ENCODE measurements around the gene PPARGC1A. TPM values are rescaled to one million over a fixed set of nuclear protein-coding genes. Genes with fewer than 3 reads are reported as not detected.

Gene PPARGC1A
- total and polyA plus RNA-seq, 2 donors (not counting 3 experiments of a cell fraction or from before 2014, with no cell fraction given) = not detected

- DNase-seq (ENCODE audit: low read depth, low spot score) (no peak), FAIRE-seq (no peak)
- Histone ChIP-seq H2AFZ (ENCODE audit: low read depth, low read length) (no peak overlapping the region), H3K36me3 (ENCODE audit: control insufficient read depth in 2 of 2, extremely low read depth in 1 of 2, insufficient read depth in 2 of 2, low read length in 2 of 2) (no peaks in the 10 kb centered on the region), H3K4me3 (replicated peaks in 1 of 3; ENCODE audit: insufficient read depth in 1 of 3, low read depth in 1 of 3, low read length in 3 of 3) (no peak overlapping the region), H3K27me3 (ENCODE audit: control insufficient read depth in 2 of 2, insufficient read depth in 2 of 2, low read length in 2 of 2) (no peaks in the 10 kb centered on the region), H3K9me3 (replicated peaks; ENCODE audit: control insufficient read depth, insufficient read depth, low read length) (no peaks in the 10 kb centered on the region), H3K79me2 (ENCODE audit: control insufficient read depth, insufficient read depth, low read length) (no peaks in the 10 kb centered on the region), H4K20me1 (replicated peaks; ENCODE audit: control insufficient read depth, extremely low read depth, insufficient read depth, low read length) (no peaks in the 10 kb centered on the region), H3K27ac (ENCODE audit: insufficient read depth, low read depth, low read length) (no peak overlapping the region), H3K4me2 (ENCODE audit: insufficient read depth, low read length) (no peak overlapping the region), H3K9me1 (replicated peaks; ENCODE audit: control insufficient read depth, extremely low read depth, insufficient read depth, low read length) (no peaks in the 10 kb centered on the region), H3K4me1 (ENCODE audit: control insufficient read depth, extremely low read depth, insufficient read depth, low read length) (no peaks in the 10 kb centered on the region), H3K9ac (replicated peaks; ENCODE audit: extremely low read depth, insufficient read depth, low read length) (no peak overlapping the region)
- no TSS peak for BruUV-seq (replicated peaks)
- ChIA-PET CTCF (no interaction called here), POLR2A (no interaction called here)
- intact Hi-C loops (cut with micrococcal nuclease) (no loop called here), dilution Hi-C loops (cut with MboI; ENCODE audit: extremely low pct_ligation_motif_present, low sequenced_read_pairs) (no loop called here)
- TF ChIP-seq GATA2 (IDR thresholded peaks at IDR 0.05; ENCODE audit: insufficient read depth, insufficient read length, low read depth, low read length) = no peak
- no peak for TF ChIP-seq CTCF (IDR thresholded peaks at IDR 0.05; ENCODE audit: extremely low read depth in 1 of 2, insufficient read depth in 1 of 2, low read depth in 1 of 2, low read length in 2 of 2)
- no peak for TF ChIP-seq POLR2AphosphoS5 (IDR thresholded peaks at IDR 0.05; ENCODE audit: insufficient read depth, low read depth, low read length)
- TF ChIP-seq MYC (IDR thresholded peaks at IDR 0.05; ENCODE audit: low read depth, low read length) = no peak
- TF ChIP-seq POLR2A (IDR thresholded peaks at IDR 0.05; ENCODE audit: low read depth, low read length) = no peak
- no peak for TF ChIP-seq JUN (IDR thresholded peaks at IDR 0.05; ENCODE audit: borderline replicate concordance, insufficient read depth, insufficient read length, low read depth)
- no peak for TF ChIP-seq EZH2 (IDR thresholded peaks at IDR 0.05; ENCODE audit: borderline replicate concordance, low read depth, low read length, severe bottlenecking)
- TF ChIP-seq MAX (IDR thresholded peaks at IDR 0.05; ENCODE audit: insufficient read depth, insufficient read length) = no peak
- no peak for TF ChIP-seq FOS (IDR thresholded peaks at IDR 0.05; ENCODE audit: borderline replicate concordance, insufficient read depth, low read length)
Observed at GRCh38 chr4:23929248-23929647, 39.4 kb upstream of the PPARGC1A start.
